ENCODE measurements around the gene KMT2A. TPM values are rescaled to one million over a fixed set of nuclear protein-coding genes. Genes with fewer than 3 reads are reported as not detected.
A peak's percentile ranks its signal among the peaks of the same experiment; 100 is the strongest.

Gene KMT2A
- total and polyA plus RNA-seq, 10 of the 15 experiments (the other 5 are each of a cell fraction or from before 2014, with no cell fraction given): 6.1 to 56.9 (median 25.4) TPM

- no peak for TF ChIP-seq ZNF384 (IDR thresholded peaks at IDR 0.05; ENCODE audit: borderline replicate concordance, low read depth, low read length)
- no peak for TF ChIP-seq ZNF274 (IDR thresholded peaks at IDR 0.05; ENCODE audit: insufficient read depth, insufficient read length)
- TF ChIP-seq JUNB (IDR thresholded peaks at IDR 0.05): no peak
- no peak for TF ChIP-seq RFX5 (IDR thresholded peaks at IDR 0.05; ENCODE audit: low read depth, low read length)
- TF ChIP-seq CEBPZ (IDR thresholded peaks at IDR 0.05; ENCODE audit: low read depth, low read length): no peak
- TF ChIP-seq USF2 (IDR thresholded peaks at IDR 0.05; ENCODE audit: borderline replicate concordance, low read depth, low read length): no peak
- TF ChIP-seq MYC (IDR thresholded peaks at IDR 0.05; ENCODE audit: insufficient read depth, insufficient read length, insufficient replicate concordance, low read length, severe bottlenecking): peak; percentile 60
- TF ChIP-seq ZNF207 (IDR thresholded peaks at IDR 0.05; ENCODE audit: borderline replicate concordance): no peak; the same call in none of the 2 replicates
- no peak for TF ChIP-seq HDAC2 (IDR thresholded peaks at IDR 0.05)
- no peak for TF ChIP-seq SMAD1 (IDR thresholded peaks at IDR 0.05; ENCODE audit: low read depth, partially characterized antibody)
- no peak for TF ChIP-seq RAD21 (IDR thresholded peaks at IDR 0.05; ENCODE audit: insufficient read depth, low read depth, low read length)
- TF ChIP-seq TCF7 (IDR thresholded peaks at IDR 0.05; ENCODE audit: borderline replicate concordance): no peak
- 0 out of 2 replicates have a peak, but pooled peaks have one; percentile 10 for TF ChIP-seq RUNX3 (IDR thresholded peaks at IDR 0.05; ENCODE audit: low read length)
- TF ChIP-seq BMI1 (IDR thresholded peaks at IDR 0.05; ENCODE audit: borderline replicate concordance): no peak
- TF ChIP-seq FOXM1 (IDR thresholded peaks at IDR 0.05; ENCODE audit: low read depth, low read length): no peak; the same call in 1 of the 2 replicates
- TF ChIP-seq SKIL (IDR thresholded peaks at IDR 0.05; ENCODE audit: low read depth, poor library complexity, severe bottlenecking): peak; percentile 89
- no peak for TF ChIP-seq EGR1 (IDR thresholded peaks at IDR 0.05; ENCODE audit: borderline replicate concordance in 1 of 2, low read depth in 2 of 2, low read length in 2 of 2)
- TF ChIP-seq ZBTB40 (IDR thresholded peaks at IDR 0.05; ENCODE audit: borderline replicate concordance): peak; percentile 73; the same call in 1 of the 2 replicates
- no peak for TF ChIP-seq RBBP5 (conservative IDR thresholded peaks at IDR 0.05)
Measured at GRCh38 chr11:118401151-118401879, 35.0 kb upstream of the KMT2A start, which contains the start of gene ATP5MG (continued).
